ENCODE results near the gene OSBPL3. TPM values are rescaled to one million over a fixed set of nuclear protein-coding genes. Genes with fewer than 3 reads are reported as not detected.

OSBPL3 gene
- total and polyA plus RNA-seq, 2 experiments from 2014 or later: 21.8 to 25.8 TPM

DNA sequence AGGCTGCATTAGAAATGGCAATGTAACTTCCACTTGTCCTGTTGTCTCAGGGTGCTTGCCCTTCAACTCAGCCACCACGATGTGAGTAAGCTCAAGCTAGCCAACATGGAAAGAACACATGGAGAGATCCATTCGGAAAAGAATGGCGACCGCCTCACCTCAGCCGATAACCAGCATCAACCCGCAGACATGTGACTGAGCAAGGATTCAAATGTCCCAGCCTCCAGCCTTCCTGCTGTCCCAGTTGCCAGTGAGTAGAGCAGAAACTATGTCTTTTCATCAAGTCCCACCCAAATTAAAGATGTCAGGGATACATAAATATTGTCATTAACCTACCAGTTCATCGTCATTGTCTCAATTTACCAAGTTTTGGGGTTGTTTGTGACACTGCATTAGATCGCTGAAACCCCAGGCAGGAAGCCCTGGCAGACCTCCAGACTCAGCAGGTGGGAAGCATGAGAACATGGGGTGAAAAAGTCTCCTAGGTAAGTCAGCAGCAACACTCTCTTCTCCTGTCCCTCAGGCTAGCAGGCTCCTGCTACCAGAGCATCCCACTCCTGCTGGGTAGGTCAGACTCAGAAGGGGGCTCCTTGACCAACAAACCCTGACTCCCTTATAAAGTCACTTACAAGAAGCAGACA lies 67.0 kb downstream of the OSBPL3 start:
- no peak overlapping the region for H2AFZ ChIP-seq
- in situ Hi-C loops (cut with MboI): no loop called here
- H3K27ac ChIP-seq: no peak overlapping the region
- H3K9ac ChIP-seq: no peak overlapping the region
- H4K20me1 ChIP-seq (ENCODE audit: insufficient read depth): 0 out of 2 replicates have a peak, but pooled peaks cover 5% of the 10 kb centered on the region
- H3F3A ChIP-seq (ENCODE audit: insufficient read depth): peaks cover 11% of the 10 kb centered on the region
- peaks cover 29% of the 10 kb centered on the region for H3K4me1 ChIP-seq (ENCODE audit: insufficient read depth)
- peaks cover 98% of the 10 kb centered on the region for H3K79me2 ChIP-seq (ENCODE audit: insufficient read depth)
- no peaks in the 10 kb centered on the region for H3K9me2 ChIP-seq (ENCODE audit: insufficient read depth)
- no peaks in the 10 kb centered on the region for H3K27me3 ChIP-seq (replicated peaks; ENCODE audit: insufficient read depth)
- H3K9me3 ChIP-seq (ENCODE audit: low read depth): no peaks in the 10 kb centered on the region
- no peak overlapping the region for H3K4me3 ChIP-seq
- no peaks in the 10 kb centered on the region for H3K36me3 ChIP-seq (ENCODE audit: low read depth)
- no peak overlapping the region for H3K4me2 ChIP-seq (ENCODE audit: unreplicated experiment)
- TF ChIP-seq EZH2phosphoT487 (IDR thresholded peaks at IDR 0.05; ENCODE audit: insufficient read depth, low read depth) (no peak), EZH2 (IDR thresholded peaks at IDR 0.05; ENCODE audit: insufficient read depth, poor library complexity, severe bottlenecking) (no peak)
- 94% methylated on average over 8 of the region's 8 CpGs for WGBS, 2 experiments (ENCODE audit: low coverage in 1 of 2, low lambda C conversion rate in 2 of 2, missing lambda C conversion rate in 2 of 2)
- DNase-seq: no peak

- Histone ChIP-seq H3K9me2 (ENCODE audit: insufficient read depth) (no peaks in the 10 kb centered on the region), H3K4me3 (no peak overlapping the region), H2AFZ (no peak overlapping the region), H3K79me2 (ENCODE audit: insufficient read depth) (peaks cover 98% of the 10 kb centered on the region), H3K27me3 (replicated peaks; ENCODE audit: insufficient read depth) (no peaks in the 10 kb centered on the region), H3K36me3 (ENCODE audit: low read depth) (no peaks in the 10 kb centered on the region), H3K9ac (no peak overlapping the region), H3K4me1 (ENCODE audit: insufficient read depth) (peaks cover 29% of the 10 kb centered on the region), H3F3A (ENCODE audit: insufficient read depth) (peaks cover 16% of the 10 kb centered on the region), H4K20me1 (ENCODE audit: insufficient read depth) (0 out of 2 replicates have a peak, but pooled peaks cover 5% of the 10 kb centered on the region), H3K27ac (no peak overlapping the region), H3K9me3 (ENCODE audit: low read depth) (no peaks in the 10 kb centered on the region), H3K4me2 (ENCODE audit: unreplicated experiment) (no peak overlapping the region)
- no peak for DNase-seq
- WGBS, 2 experiments (ENCODE audit: low coverage in 1 of 2, low lambda C conversion rate in 2 of 2, missing lambda C conversion rate in 2 of 2): 48 to 53% methylated on average over 4 of the region's 4 CpGs
- TF ChIP-seq EZH2 (IDR thresholded peaks at IDR 0.05; ENCODE audit: insufficient read depth, poor library complexity, severe bottlenecking): no peak
- TF ChIP-seq EZH2phosphoT487 (IDR thresholded peaks at IDR 0.05; ENCODE audit: insufficient read depth, low read depth): no peak
- in situ Hi-C loops (cut with MboI): no loop called here
Measured at GRCh38 chr7:24912424-24912823, 67.6 kb downstream of the OSBPL3 start.

- no peaks in the 10 kb centered on the region for H3K9me2 ChIP-seq (ENCODE audit: insufficient read depth)
- H3K4me2 ChIP-seq (ENCODE audit: unreplicated experiment): no peak overlapping the region
- TF ChIP-seq EZH2 (IDR thresholded peaks at IDR 0.05; ENCODE audit: insufficient read depth, poor library complexity, severe bottlenecking) (no peak), EZH2phosphoT487 (IDR thresholded peaks at IDR 0.05; ENCODE audit: insufficient read depth, low read depth) (no peak)
- H4K20me1 ChIP-seq (ENCODE audit: insufficient read depth): 0 out of 2 replicates have a peak, but pooled peaks cover 5% of the 10 kb centered on the region
- H3K36me3 ChIP-seq (ENCODE audit: low read depth): no peaks in the 10 kb centered on the region
- no peak for DNase-seq
- peaks cover 26% of the 10 kb centered on the region for H3K4me1 ChIP-seq (ENCODE audit: insufficient read depth)
- H2AFZ ChIP-seq: no peak overlapping the region
- H3K4me3 ChIP-seq: no peak overlapping the region
- H3K9me3 ChIP-seq (ENCODE audit: low read depth): no peaks in the 10 kb centered on the region
- in situ Hi-C loops (cut with MboI): no loop called here
- WGBS, 2 experiments (ENCODE audit: low coverage in 1 of 2, low lambda C conversion rate in 2 of 2, missing lambda C conversion rate in 2 of 2): 98 to 100% methylated on average over 3 of the region's 3 CpGs
- no peaks in the 10 kb centered on the region for H3K27me3 ChIP-seq (replicated peaks; ENCODE audit: insufficient read depth)
- no peak overlapping the region for H3K27ac ChIP-seq
- no peak overlapping the region for H3K9ac ChIP-seq
- peaks cover 19% of the 10 kb centered on the region for H3F3A ChIP-seq (ENCODE audit: insufficient read depth)
- peaks cover 95% of the 10 kb centered on the region for H3K79me2 ChIP-seq (ENCODE audit: insufficient read depth)
Measured at GRCh38 chr7:24911213-24911603, 68.8 kb downstream of the OSBPL3 start.

DNA sequence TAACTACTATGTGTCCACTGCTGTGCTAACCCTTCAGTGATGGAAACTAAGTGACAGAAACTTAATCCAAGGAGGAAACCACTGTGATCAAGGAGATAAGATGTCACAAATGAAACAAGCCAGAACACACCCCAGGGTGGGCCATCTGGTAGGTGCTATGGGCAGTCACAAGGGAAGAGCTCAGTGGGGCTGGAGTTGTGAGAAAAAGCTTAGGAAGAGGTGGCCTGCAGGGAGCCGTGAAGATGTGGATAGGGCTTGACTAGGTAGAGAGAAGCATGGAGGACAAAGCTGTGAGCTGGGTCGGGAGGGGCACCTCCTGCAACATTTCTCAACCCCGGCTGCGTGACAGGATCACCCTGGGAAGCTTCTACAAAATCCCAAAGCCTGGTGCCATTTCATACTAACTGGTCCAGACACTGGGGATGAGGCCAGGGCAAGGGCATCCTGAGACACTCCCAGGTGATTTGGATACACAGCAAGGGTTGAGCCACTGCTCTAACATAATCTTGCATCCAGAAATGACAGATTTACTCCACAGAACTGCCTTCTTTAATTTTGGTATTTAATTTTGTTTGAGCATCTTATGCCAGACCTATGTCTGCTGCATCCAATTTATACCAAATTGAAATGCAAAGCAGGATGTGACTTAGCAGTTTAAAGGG lies 69.3 kb downstream of the OSBPL3 start:
- Histone ChIP-seq H3K79me2 (ENCODE audit: insufficient read depth) (peaks cover 95% of the 10 kb centered on the region), H2AFZ (no peak overlapping the region)

More for the DNA sequence above, 69.3 kb downstream of the OSBPL3 start:
- H4K20me1 ChIP-seq (ENCODE audit: insufficient read depth): 0 out of 2 replicates have a peak, but pooled peaks cover 5% of the 10 kb centered on the region
- no peak overlapping the region for H3K9ac ChIP-seq
- TF ChIP-seq EZH2phosphoT487 (IDR thresholded peaks at IDR 0.05; ENCODE audit: insufficient read depth, low read depth) (no peak), EZH2 (IDR thresholded peaks at IDR 0.05; ENCODE audit: insufficient read depth, poor library complexity, severe bottlenecking) (no peak)
- peaks cover 22% of the 10 kb centered on the region for H3F3A ChIP-seq (ENCODE audit: insufficient read depth)
- H3K9me3 ChIP-seq (ENCODE audit: low read depth): no peaks in the 10 kb centered on the region
- 87 to 93% methylated on average over 4 of the region's 4 CpGs for WGBS, 2 experiments (ENCODE audit: low coverage in 1 of 2, low lambda C conversion rate in 2 of 2, missing lambda C conversion rate in 2 of 2)
- H3K4me3 ChIP-seq: no peak overlapping the region
- no peaks in the 10 kb centered on the region for H3K9me2 ChIP-seq (ENCODE audit: insufficient read depth)
- no peaks in the 10 kb centered on the region for H3K36me3 ChIP-seq (ENCODE audit: low read depth)
- H3K27me3 ChIP-seq (replicated peaks; ENCODE audit: insufficient read depth): no peaks in the 10 kb centered on the region
- no peak for DNase-seq
- peaks cover 29% of the 10 kb centered on the region for H3K4me1 ChIP-seq (ENCODE audit: insufficient read depth)
- in situ Hi-C loops (cut with MboI): no loop called here
- no peak overlapping the region for H3K27ac ChIP-seq
- H3K4me2 ChIP-seq (ENCODE audit: unreplicated experiment): no peak overlapping the region

Data from GM23248 (cell line).